Loucy (cell line): ENCODE data around the gene EPSTI1.

Source experiments
- EZH2phosphoT487 ChIP-seq: fragments of 200-600 bp; IDR thresholded peaks from 2 replicates; pipeline ENCODE4 v1.6.1; 2018; ENCODE audit warnings: antibody characterized with exemption, mild to moderate bottlenecking, moderate library complexity, borderline replicate concordance
- TF ChIP-seq, protein P1 (sequence below): fragments of 200-600 bp; sonication (generic); conservative IDR thresholded peaks from 2 replicates; pipeline ENCODE4 v1.5.1; 2014; ENCODE audit warnings: mild to moderate bottlenecking, antibody characterized with exemption, low read length

DNA sequence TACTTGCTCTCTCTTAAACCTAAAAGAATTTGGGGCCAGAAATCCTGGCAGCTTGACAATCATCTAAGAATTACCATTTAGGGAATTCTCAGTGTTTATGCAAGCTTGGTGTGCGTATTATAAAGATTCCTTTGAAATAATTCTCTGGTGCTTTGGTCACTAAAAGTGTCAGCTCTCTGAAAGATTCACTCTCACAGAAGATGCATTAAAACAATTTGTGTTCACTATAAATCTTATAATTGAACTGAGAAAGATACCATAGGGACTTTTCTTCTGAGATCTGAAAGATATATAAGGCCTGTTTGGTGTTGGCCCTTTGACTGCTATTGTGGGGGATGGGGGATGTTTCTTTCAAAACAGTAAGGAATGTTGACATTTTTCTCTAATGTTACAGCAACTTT is 27.3 kb downstream of the EPSTI1 start:
- TF ChIP-seq, protein P1, sequence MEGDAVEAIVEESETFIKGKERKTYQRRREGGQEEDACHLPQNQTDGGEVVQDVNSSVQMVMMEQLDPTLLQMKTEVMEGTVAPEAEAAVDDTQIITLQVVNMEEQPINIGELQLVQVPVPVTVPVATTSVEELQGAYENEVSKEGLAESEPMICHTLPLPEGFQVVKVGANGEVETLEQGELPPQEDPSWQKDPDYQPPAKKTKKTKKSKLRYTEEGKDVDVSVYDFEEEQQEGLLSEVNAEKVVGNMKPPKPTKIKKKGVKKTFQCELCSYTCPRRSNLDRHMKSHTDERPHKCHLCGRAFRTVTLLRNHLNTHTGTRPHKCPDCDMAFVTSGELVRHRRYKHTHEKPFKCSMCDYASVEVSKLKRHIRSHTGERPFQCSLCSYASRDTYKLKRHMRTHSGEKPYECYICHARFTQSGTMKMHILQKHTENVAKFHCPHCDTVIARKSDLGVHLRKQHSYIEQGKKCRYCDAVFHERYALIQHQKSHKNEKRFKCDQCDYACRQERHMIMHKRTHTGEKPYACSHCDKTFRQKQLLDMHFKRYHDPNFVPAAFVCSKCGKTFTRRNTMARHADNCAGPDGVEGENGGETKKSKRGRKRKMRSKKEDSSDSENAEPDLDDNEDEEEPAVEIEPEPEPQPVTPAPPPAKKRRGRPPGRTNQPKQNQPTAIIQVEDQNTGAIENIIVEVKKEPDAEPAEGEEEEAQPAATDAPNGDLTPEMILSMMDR: no peak
- no peak for TF ChIP-seq EZH2phosphoT487
